ENCODE results near the gene SNORC.
"Not testable (repeated sequence)": the region's sequence is repeated elsewhere in the genome, so short reads cannot be mapped to it uniquely, and the experiment has no call there.

The SNORC gene

DNA sequence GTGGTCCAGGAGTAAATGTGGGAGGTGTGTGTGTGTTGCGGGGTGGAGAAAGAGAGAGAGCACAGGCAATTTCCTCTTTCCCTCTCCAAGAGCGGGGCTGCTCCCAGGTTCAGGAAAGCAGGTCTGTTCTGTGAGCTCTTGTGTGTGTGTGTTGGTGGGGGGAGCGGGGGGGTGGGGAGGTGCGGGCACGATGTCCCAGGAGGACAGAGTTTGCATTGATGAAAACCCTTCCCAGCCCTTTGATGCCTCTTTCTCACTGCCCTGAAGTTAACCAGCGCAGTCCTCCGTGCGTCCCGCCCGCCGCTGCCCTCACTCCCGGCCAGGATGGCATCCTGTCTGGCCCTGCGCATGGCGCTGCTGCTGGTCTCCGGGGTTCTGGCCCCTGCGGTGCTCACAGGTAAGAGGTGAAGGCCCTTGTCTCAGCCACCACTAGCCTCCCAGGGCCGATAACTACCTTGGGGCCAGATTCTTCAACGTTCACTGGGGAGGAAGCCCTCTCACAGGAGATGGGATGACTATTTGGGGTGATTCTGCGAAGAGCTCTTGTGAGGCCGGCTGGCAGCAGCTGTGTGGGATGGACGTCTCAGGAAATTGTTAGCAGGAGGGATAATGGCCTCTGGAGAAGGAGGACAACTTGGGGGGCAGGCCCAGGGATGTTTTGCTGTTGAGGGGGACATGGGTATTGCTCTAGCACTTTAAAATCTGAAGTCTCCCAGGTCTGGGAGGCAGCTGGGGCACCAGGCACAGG lies at the start of gene SNORC:
Gene SNORC (plus strand): TSS at position 247 of the 748 bp plus-strand sequence. CDS start 78 bp downstream, at position 325.
- Mint-ChIP-seq H3K36me3 (ENCODE audit: low read depth) (no peaks in the 10 kb centered on the region), H3K27me3 (peaks cover 3% of the 10 kb centered on the region), H3K27ac (no peak within 1 kb of the TSS), H3K9me3 (no peaks in the 10 kb centered on the region), H3K4me3 (no peak within 1 kb of the TSS), H3K4me1 (ENCODE audit: low read depth) (no peaks in the 10 kb centered on the region)

DNA sequence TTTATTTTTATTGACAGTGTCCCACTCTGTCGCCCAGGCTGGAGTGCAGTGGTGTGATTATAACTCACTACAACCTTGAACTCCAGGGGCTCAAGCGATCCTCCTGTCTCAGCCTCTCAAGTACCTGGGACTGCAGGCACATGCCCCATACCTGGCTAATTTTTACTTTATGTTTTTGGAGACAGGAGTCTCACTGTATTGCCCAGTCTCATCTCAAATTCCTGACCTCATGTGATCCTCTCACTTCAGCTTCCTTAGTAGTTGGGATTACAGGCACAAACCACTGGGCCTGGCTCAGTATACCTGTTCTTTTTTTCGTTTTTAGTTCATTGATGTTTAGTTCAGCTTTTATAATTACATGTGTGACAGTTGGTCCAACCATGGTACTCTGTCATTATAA lies 40.1 kb upstream of the SNORC start:
- peaks cover 85% of the 10 kb centered on the region for H3K36me3 Mint-ChIP-seq (ENCODE audit: low read depth)
- peaks cover 3% of the 10 kb centered on the region for H3K4me1 Mint-ChIP-seq (ENCODE audit: low read depth)
- no peak overlapping the region for H3K27ac Mint-ChIP-seq

DNA sequence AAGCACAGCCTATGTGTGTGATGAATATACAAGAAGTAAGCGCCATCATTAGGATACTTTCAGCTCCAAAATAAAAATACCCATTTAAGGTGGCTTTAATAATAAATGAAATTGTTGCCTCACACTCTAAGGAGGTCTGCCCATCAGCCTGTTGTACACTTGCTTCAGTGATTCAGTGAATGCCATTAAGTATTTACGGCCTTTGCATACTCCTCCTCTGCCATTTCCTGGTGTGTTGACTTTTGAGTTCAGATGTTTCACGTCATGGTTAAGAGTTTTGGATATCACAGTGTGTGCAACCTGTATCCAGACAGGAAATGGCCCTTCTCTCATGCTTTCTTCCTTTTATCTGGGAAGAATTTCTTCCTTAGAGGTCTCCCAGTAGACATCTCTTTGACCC lies 38.6 kb upstream of the SNORC start:
- Mint-ChIP-seq H3K4me1 (ENCODE audit: low read depth) (peaks cover 5% of the 10 kb centered on the region), H3K4me3 (no peak overlapping the region), H3K36me3 (ENCODE audit: low read depth) (peaks cover 80% of the 10 kb centered on the region), H3K27ac (no peak overlapping the region), H3K9me3 (no peaks in the 10 kb centered on the region), H3K27me3 (no peaks in the 10 kb centered on the region)

More for the DNA sequence above, 40.1 kb upstream of the SNORC start:
- Mint-ChIP-seq H3K27me3 (no peaks in the 10 kb centered on the region), H3K9me3 (no peaks in the 10 kb centered on the region), H3K4me3 (no peak overlapping the region)

DNA sequence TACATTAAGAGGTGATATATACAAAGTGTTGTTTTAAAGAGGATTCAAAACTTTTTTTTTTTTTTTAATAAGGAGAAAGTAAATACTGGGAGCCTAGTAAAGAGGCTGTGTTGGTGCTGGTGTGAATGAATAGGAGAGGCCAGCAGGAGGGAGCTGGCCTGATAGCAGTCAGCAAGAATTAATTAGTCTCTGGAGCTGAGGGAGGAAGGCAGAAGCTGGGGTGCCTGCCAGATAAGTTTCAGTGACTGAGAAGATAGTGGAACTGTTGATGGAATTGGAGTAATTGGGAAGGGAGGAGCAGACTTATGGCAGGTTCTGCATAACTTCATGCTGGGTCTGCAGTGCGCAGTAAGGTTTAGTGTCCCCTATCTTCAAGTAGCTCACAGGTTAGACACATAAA lies 36.2 kb upstream of the SNORC start:
- Mint-ChIP-seq H3K27ac (peak overlapping the region; percentile 42), H3K9me3 (no peaks in the 10 kb centered on the region), H3K4me3 (no peak overlapping the region), H3K4me1 (ENCODE audit: low read depth) (peaks cover 22% of the 10 kb centered on the region), H3K27me3 (no peaks in the 10 kb centered on the region), H3K36me3 (ENCODE audit: low read depth) (peaks cover 70% of the 10 kb centered on the region)

DNA sequence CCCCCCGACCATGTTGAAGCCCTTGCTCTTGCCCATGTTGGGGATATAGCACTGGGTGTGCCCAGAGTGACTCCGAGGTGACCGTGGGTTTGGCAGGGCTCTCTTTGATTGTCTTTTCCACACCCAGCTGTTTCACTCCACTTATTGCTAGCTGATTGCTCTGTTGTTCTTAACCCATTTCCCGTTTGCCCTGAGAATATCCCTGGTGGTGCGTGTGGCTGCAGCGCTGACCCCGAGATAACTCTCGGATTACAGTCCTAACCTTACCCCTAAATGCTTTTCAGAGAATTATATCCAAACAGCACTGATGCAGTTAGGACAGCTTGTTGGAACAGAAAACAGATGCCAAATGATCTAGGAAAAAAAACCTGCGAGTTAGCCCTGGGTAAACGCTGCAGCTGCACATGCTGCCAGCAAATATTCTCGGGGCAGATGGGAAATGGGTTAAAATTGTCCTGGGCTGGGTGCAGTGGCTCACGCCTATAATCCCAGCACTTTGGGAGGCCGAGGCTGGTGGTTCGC lies 34.3 kb upstream of the SNORC start:
- H3K4me3 Mint-ChIP-seq = no peak overlapping the region
- peaks cover 72% of the 10 kb centered on the region for H3K36me3 Mint-ChIP-seq (ENCODE audit: low read depth)
- H3K9me3 Mint-ChIP-seq = no peaks in the 10 kb centered on the region
- H3K27me3 Mint-ChIP-seq = no peaks in the 10 kb centered on the region
- H3K4me1 Mint-ChIP-seq (ENCODE audit: low read depth) = peaks cover 35% of the 10 kb centered on the region
- no peak overlapping the region for H3K27ac Mint-ChIP-seq

DNA sequence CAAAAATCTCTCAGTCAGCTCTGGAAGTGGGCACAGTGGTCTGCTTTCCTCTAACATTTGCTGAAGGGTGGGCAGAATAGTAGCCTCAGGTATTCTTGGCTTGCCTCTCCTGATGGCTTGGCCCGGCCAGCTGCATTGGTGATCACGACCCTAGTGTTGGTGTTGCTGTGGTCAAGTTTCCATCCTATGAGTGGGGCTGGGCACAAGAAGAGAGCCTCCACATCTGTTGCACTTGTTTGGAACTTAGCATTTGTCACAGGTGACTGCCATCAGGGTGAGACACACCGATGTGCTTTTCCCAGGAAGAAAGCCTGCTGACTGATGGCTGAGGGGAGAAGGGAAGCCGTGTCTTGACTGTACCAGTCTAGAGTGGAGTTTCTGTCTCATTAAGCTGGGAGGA lies 33.1 kb upstream of the SNORC start:
- Mint-ChIP-seq H3K27me3 (no peaks in the 10 kb centered on the region), H3K4me1 (ENCODE audit: low read depth) (peaks cover 35% of the 10 kb centered on the region), H3K4me3 (no peak overlapping the region), H3K27ac (peak overlapping the region; percentile 51), H3K9me3 (no peaks in the 10 kb centered on the region), H3K36me3 (ENCODE audit: low read depth) (peaks cover 67% of the 10 kb centered on the region)

DNA sequence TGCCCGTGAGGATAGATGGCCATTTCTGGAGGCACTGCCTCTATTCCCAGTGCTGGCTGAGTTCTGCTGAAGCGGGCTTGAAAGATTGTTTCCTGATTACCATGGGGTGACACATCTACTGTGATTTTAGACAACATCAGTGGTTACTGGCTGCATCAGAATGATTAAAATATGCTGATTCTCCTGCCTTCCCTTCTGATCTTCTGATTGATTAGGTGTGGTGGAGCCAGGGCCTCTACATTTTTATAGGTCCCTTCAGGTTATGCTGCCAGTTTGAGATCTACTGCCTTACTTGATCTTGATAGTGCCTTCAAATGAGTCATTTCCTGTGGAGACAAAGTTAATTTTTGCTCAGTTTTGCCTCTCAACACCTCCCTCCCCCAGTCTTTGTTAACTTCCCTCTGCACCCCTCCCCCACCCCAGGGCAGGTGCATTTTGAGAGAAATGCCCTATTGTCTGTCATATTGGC lies 31.6 kb upstream of the SNORC start:
- Mint-ChIP-seq H3K4me1 (ENCODE audit: low read depth) (peaks cover 35% of the 10 kb centered on the region), H3K9me3 (no peaks in the 10 kb centered on the region), H3K27ac (peak overlapping the region; percentile 83), H3K36me3 (ENCODE audit: low read depth) (peaks cover 66% of the 10 kb centered on the region), H3K27me3 (no peaks in the 10 kb centered on the region), H3K4me3 (peak overlapping the region; percentile 46)

DNA sequence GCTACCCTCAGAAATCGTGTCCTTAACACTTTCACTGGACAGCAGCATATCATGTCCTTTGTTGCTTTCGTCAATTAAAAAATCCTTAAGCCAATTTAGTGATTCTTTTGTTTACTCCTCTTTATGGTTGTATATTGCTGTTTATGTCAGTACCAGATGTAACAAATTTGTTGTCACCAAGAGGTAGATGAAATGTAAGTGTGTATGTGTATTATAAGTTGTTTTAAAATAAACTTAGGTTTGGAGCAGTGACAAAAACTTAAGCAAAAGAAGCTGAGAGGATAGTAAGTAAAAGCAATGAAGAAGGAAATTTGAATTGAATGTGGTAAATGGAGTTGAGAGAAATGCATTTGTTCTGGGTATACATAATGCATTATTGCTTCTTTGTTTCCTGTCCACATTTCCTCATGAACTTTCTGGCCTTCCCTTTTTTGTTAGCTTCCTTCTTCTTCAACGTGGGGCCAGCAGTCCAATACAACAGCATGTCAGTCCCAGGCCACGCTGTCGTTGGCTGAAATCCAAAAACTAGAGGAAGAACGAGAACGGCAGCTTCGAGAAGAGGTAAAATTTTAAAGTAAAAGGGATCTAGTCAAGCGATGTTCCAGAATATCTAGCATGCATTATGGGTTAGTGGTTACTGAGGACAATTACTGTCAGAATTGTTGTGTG lies 30.5 kb upstream of the SNORC start:
- H3K4me3 Mint-ChIP-seq = no peak overlapping the region
- H3K4me1 Mint-ChIP-seq (ENCODE audit: low read depth) = peaks cover 35% of the 10 kb centered on the region
- peaks cover 63% of the 10 kb centered on the region for H3K36me3 Mint-ChIP-seq (ENCODE audit: low read depth)
- no peaks in the 10 kb centered on the region for H3K9me3 Mint-ChIP-seq
- no peaks in the 10 kb centered on the region for H3K27me3 Mint-ChIP-seq
- peak overlapping the region; percentile 41 for H3K27ac Mint-ChIP-seq

DNA sequence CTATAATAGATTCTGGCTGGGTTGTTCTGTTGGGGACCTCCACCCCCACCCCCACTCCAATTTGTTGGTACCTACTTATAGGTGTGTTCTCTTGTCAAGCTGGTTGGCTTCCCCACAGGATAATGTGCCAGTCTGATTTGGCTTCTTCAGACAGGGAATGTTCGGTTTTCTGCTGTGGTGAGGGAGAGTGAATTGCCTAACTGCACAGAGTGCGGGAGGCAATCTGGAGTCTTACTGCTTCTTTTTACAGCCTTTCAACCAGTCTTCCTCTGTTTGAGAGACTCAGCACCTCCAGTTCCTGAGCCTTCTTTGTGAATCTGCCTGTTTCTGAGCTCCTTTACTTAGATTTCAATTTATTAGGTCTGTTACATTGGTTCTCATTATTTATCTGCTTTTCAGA lies 27.4 kb upstream of the SNORC start:
- Mint-ChIP-seq H3K4me1 (ENCODE audit: low read depth) (peaks cover 24% of the 10 kb centered on the region), H3K27ac (no peak overlapping the region), H3K36me3 (ENCODE audit: low read depth) (peaks cover 65% of the 10 kb centered on the region)

DNA sequence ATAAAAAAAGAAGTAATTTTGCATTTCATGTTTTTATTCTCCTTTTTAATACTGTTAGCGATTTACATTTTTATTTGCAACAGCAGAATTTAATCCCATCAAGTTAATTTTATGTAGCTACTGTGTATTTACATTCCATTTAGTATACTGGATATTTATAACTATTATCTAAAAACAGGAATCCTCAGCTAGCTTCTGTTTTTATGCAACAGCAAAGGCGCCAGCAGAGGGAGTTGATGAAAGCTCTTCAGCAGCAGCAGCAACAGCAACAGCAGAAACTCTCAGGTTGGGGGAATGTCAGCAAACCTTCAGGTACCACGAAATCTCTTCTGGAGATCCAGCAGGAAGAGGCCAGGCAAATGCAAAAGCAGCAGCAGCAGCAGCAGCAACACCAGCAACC lies 26.2 kb upstream of the SNORC start:
- no peak overlapping the region for H3K4me3 Mint-ChIP-seq
- H3K27ac Mint-ChIP-seq = no peak overlapping the region
- H3K4me1 Mint-ChIP-seq (ENCODE audit: low read depth) = peaks cover 13% of the 10 kb centered on the region
- H3K9me3 Mint-ChIP-seq = no peaks in the 10 kb centered on the region
- peaks cover 77% of the 10 kb centered on the region for H3K36me3 Mint-ChIP-seq (ENCODE audit: low read depth)
- H3K27me3 Mint-ChIP-seq = no peaks in the 10 kb centered on the region

More for the DNA sequence above, 27.4 kb upstream of the SNORC start:
- Mint-ChIP-seq H3K9me3 (no peaks in the 10 kb centered on the region), H3K27me3 (no peaks in the 10 kb centered on the region), H3K4me3 (no peak overlapping the region)

DNA sequence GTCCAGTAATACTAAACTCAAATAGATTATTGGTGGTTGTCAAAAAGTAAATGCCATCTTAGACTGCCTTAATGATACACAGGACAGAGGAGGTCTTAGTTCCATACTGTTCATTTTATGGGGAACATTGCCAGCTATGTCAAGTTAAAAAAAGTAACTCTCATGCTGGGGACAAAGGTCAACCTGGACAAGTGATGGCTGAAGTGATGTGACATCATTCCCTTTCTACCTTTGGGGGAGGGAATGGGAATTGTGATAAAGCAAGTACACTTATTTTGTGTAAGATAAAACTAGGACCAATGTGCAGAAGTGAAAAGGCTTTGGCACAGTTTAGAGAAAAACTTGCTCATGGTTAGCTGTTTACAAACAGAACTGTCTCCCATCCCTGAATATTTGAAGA lies 24.0 kb upstream of the SNORC start:
- H3K4me3 Mint-ChIP-seq = no peak overlapping the region
- no peaks in the 10 kb centered on the region for H3K4me1 Mint-ChIP-seq (ENCODE audit: low read depth)
- no peaks in the 10 kb centered on the region for H3K27me3 Mint-ChIP-seq
- peaks cover 79% of the 10 kb centered on the region for H3K36me3 Mint-ChIP-seq (ENCODE audit: low read depth)
- no peaks in the 10 kb centered on the region for H3K9me3 Mint-ChIP-seq
- H3K27ac Mint-ChIP-seq = no peak overlapping the region

DNA sequence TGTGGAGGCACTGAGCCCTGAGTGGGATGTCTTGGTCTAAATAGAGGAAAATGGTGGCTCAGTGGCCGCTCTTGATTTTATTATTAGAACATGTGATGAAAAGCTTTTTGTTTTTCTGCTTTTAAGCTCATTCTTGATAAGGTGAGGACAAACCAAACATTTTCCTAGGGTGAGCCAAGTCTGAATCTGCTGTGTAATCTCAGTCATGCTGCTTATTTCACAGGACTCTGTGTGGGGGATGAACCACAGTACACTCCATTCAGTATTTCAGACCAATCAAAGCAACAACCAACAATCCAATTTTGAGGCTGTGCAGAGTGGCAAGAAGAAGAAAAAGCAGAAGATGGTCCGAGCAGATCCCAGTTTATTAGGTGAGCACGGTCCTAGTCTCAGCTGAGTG lies 20.0 kb upstream of the SNORC start:
- H3K4me3 Mint-ChIP-seq = no peak overlapping the region
- H3K4me1 Mint-ChIP-seq (ENCODE audit: low read depth) = no peaks in the 10 kb centered on the region
- H3K9me3 Mint-ChIP-seq = no peaks in the 10 kb centered on the region
- peaks cover 64% of the 10 kb centered on the region for H3K36me3 Mint-ChIP-seq (ENCODE audit: low read depth)
- H3K27ac Mint-ChIP-seq = no peak overlapping the region
- no peaks in the 10 kb centered on the region for H3K27me3 Mint-ChIP-seq

DNA sequence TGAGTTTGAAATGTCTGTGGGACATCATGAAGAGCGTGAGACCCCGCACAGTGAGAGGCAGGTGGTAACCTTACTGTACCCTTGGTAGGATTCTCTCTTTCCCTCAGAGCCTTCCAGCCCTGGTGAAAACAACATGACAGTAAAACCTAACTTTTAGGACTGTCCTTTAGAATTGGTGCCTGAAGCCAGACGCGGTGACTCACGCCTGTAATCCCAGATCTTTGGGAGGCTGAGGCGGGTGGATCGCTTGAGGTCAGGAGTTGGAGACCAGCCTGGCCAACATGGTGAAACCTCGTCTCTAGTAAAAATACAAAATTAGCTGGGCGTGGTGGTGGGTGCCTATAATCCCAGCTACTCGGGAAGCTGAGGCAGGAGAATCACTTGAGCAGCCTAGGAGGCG lies 18.0 kb upstream of the SNORC start:
- not testable (repeated sequence) for H3K27me3 Mint-ChIP-seq; H3K4me1 Mint-ChIP-seq (ENCODE audit: low read depth); H3K27ac Mint-ChIP-seq; H3K4me3 Mint-ChIP-seq; H3K9me3 Mint-ChIP-seq
- peaks cover 60% of the 10 kb centered on the region for H3K36me3 Mint-ChIP-seq (ENCODE audit: low read depth)

DNA sequence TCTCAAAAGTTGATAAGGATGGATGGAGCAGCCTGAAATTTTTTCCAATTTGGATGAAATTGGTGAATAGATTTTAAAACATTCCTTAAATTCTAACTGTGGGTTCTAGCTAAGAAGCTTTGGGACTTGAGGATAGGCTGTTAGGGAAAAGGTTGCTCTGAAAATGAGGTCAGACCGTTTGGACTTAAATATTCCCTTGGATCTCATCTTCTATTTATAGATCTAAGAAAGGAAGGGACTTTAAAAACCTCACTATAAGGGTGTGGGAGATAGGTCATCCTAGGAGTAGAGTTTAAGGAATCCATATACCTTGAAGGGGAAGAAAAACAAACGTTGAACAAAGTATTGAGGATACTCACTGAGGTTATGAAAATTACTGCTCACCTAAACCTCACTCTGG lies 17.4 kb upstream of the SNORC start:
- Mint-ChIP-seq H3K27ac (peak overlapping the region; percentile 36), H3K36me3 (ENCODE audit: low read depth) (peaks cover 60% of the 10 kb centered on the region), H3K9me3 (no peaks in the 10 kb centered on the region), H3K4me1 (ENCODE audit: low read depth) (no peaks in the 10 kb centered on the region), H3K27me3 (no peaks in the 10 kb centered on the region), H3K4me3 (no peak overlapping the region)

DNA sequence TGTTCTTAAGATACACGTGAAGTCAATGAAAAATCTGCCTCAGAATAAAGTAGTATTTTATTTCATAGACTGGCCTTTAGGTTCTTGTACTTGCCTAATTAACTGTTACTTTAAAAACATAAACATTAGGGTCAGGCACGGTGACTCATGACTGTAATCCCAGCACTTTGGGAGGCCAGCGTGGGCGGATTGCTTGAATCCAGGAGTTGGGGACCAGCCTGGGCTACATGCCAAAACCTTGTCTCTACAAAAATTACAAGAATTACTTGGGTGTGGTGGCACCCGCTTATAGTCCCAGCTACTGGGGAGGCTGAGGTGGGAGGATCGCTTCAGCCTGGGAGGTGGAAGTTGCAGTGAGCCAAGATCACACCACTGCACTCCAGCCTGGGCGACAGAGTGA lies 16.0 kb upstream of the SNORC start:
- H3K27me3 Mint-ChIP-seq = no peaks in the 10 kb centered on the region
- H3K4me1 Mint-ChIP-seq (ENCODE audit: low read depth) = no peaks in the 10 kb centered on the region
- no peaks in the 10 kb centered on the region for H3K9me3 Mint-ChIP-seq
- peaks cover 59% of the 10 kb centered on the region for H3K36me3 Mint-ChIP-seq (ENCODE audit: low read depth)
- no peak overlapping the region for H3K4me3 Mint-ChIP-seq
- H3K27ac Mint-ChIP-seq = no peak overlapping the region
